H9 (cell line): ENCODE data around the gene ATF6. TPM values are rescaled to one million over a fixed set of nuclear protein-coding genes. Genes with fewer than 3 reads are reported as not detected.
A peak's percentile ranks its signal among the peaks of the same experiment; 100 is the strongest.

Source experiments
- DNase-seq: peaks from one replicate; pipeline ENCODE4 v3.0.0-alpha.2; 2017
- H2AFZ ChIP-seq: one replicate; pipeline ENCODE4 v1.6.1; 2013; ENCODE audit warnings: mild to moderate bottlenecking, low read length, control low read depth, moderate library complexity
- H2AK5ac ChIP-seq: 2 replicates; pipeline ENCODE4 v1.6.1; 2013; ENCODE audit warnings: low read length, control low read depth, mixed read lengths; ENCODE audit not compliant: insufficient read length
- H2BK120ac ChIP-seq: one replicate; pipeline ENCODE4 v1.6.1; 2013; ENCODE audit warnings: low read depth, mild to moderate bottlenecking, low read length, control low read depth, inconsistent platforms; ENCODE audit not compliant: poor library complexity, severe bottlenecking
- H2BK12ac ChIP-seq: 2 replicates; pipeline ENCODE4 v1.6.1; 2013; ENCODE audit warnings: low read length, control low read depth, mixed read lengths, low read depth; ENCODE audit not compliant: insufficient read length
- H2BK15ac ChIP-seq: 2 replicates; pipeline ENCODE4 v1.6.1; 2013; ENCODE audit warnings: low read depth, low read length, control low read depth
- H2BK20ac ChIP-seq: one replicate; pipeline ENCODE4 v1.6.1; 2013; ENCODE audit warnings: low read depth, mild to moderate bottlenecking, low read length, control low read depth, inconsistent platforms; ENCODE audit not compliant: poor library complexity, severe bottlenecking
- H2BK5ac ChIP-seq: 2 replicates; pipeline ENCODE4 v1.6.1; 2013; ENCODE audit warnings: low read length, control low read depth, mixed read lengths; ENCODE audit not compliant: insufficient read length
- H3K14ac ChIP-seq: 2 replicates; pipeline ENCODE4 v1.6.1; 2013; ENCODE audit warnings: low read length, control low read depth; ENCODE audit not compliant: insufficient read depth
- H3K18ac ChIP-seq: 2 replicates; pipeline ENCODE4 v1.6.1; 2013; ENCODE audit warnings: low read depth, mild to moderate bottlenecking, mixed read lengths, low read length, control low read depth; ENCODE audit not compliant: insufficient read length
- H3K23ac ChIP-seq: 2 replicates; pipeline ENCODE4 v1.6.1; 2013; ENCODE audit warnings: low read length, control low read depth, mixed read lengths, low read depth; ENCODE audit not compliant: insufficient read length
- H3K23me2 ChIP-seq: 2 replicates; pipeline ENCODE4 v1.6.1; 2013; ENCODE audit warnings: low read depth, mild to moderate bottlenecking, mixed read lengths, low read length, control low read depth; ENCODE audit not compliant: insufficient read length, poor library complexity, severe bottlenecking
- H3K27ac ChIP-seq: 2 replicates; pipeline ENCODE4 v1.5.1; 2013; ENCODE audit warnings: low read length, control low read depth, mixed read lengths, low read depth; ENCODE audit not compliant: insufficient read length
- H3K27me3 ChIP-seq: 2 replicates; pipeline ENCODE4 v1.6.1; 2013; ENCODE audit warnings: low read length, control low read depth, inconsistent platforms; ENCODE audit not compliant: insufficient read depth
- H3K4ac ChIP-seq: 2 replicates; pipeline ENCODE4 v1.6.1; 2013; ENCODE audit warnings: low read depth, mild to moderate bottlenecking, control low read depth, inconsistent platforms, low read length, moderate library complexity
- H3K4me1 ChIP-seq: 2 replicates; pipeline ENCODE4 v1.6.1; 2013; ENCODE audit warnings: low read length, control low read depth, inconsistent platforms; ENCODE audit not compliant: insufficient read depth
- H3K4me2 ChIP-seq: 2 replicates; pipeline ENCODE4 v1.6.1; 2013; ENCODE audit warnings: low read length, control low read depth, mixed read lengths; ENCODE audit not compliant: insufficient read length, insufficient read depth
- H3K56ac ChIP-seq: 2 replicates; pipeline ENCODE4 v1.6.1; 2013; ENCODE audit warnings: low read depth, mild to moderate bottlenecking, mixed read lengths, low read length, control low read depth; ENCODE audit not compliant: insufficient read length
- H3K79me1 ChIP-seq: 2 replicates; pipeline ENCODE4 v1.6.1; 2013; ENCODE audit warnings: low read depth, mild to moderate bottlenecking, moderate library complexity, low read length, control low read depth, inconsistent platforms; ENCODE audit not compliant: insufficient read depth, poor library complexity, severe bottlenecking
- H3K79me2 ChIP-seq: 2 replicates; pipeline ENCODE4 v1.6.1; 2013; ENCODE audit warnings: low read length, control low read depth, inconsistent platforms; ENCODE audit not compliant: insufficient read depth
- H3K9ac ChIP-seq: 2 replicates; pipeline ENCODE4 v1.6.1; 2013; ENCODE audit warnings: low read length, control low read depth, mixed read lengths; ENCODE audit not compliant: insufficient read length; ENCODE audit errors: extremely low read depth
- H3K9me3 ChIP-seq: one replicate; pipeline ENCODE4 v1.6.1; 2013; ENCODE audit warnings: low read depth, low read length, inconsistent platforms; ENCODE audit not compliant: control insufficient read depth
- H3T11ph ChIP-seq: one replicate; pipeline ENCODE4 v1.6.1; 2013; ENCODE audit warnings: mild to moderate bottlenecking, low read length, control low read depth, inconsistent platforms
- H4K20me1 ChIP-seq: one replicate; pipeline ENCODE4 v1.6.1; 2013; ENCODE audit not compliant: control insufficient read depth, insufficient read length, insufficient read depth
- H4K5ac ChIP-seq: 2 replicates; pipeline ENCODE4 v1.6.1; 2013; ENCODE audit warnings: low read depth, mild to moderate bottlenecking, mixed read lengths, low read length, control low read depth; ENCODE audit not compliant: insufficient read length
- H4K8ac ChIP-seq: replicated peaks from 2 replicates; pipeline ENCODE4 v1.6.1; 2013; ENCODE audit warnings: low read length, control low read depth, mixed read lengths, low read depth; ENCODE audit not compliant: insufficient read length
- H4K91ac ChIP-seq: 2 replicates; pipeline ENCODE4 v1.6.1; 2013; ENCODE audit warnings: low read depth, mild to moderate bottlenecking, moderate library complexity, mixed read lengths, low read length, control low read depth; ENCODE audit not compliant: insufficient read length
- H3K27ac Mint-ChIP-seq, 3 experiments: 2 replicates in 2 of 3; 3 replicates in 1 of 3; pipeline ENCODE4 v1.8.0; 2020 to 2021; ENCODE audit warnings: mixed read lengths in 3 of 3, mild to moderate bottlenecking in 1 of 3, moderate library complexity in 1 of 3
- H3K27me3 Mint-ChIP-seq: 2 replicates; pipeline ENCODE4 v1.8.0; 2021; ENCODE audit warnings: low read depth, mild to moderate bottlenecking, moderate library complexity, mixed read lengths
- H3K36me3 Mint-ChIP-seq, 3 experiments: 2 replicates in 2 of 3; 3 replicates in 1 of 3; pipeline ENCODE4 v1.8.0; 2020 to 2021; ENCODE audit warnings: low read depth in 3 of 3, mixed read lengths in 3 of 3; ENCODE audit not compliant: insufficient read depth in 1 of 3
- H3K4me1 Mint-ChIP-seq, 2 experiments: 2 replicates each; pipeline ENCODE4 v1.8.0; 2020; ENCODE audit warnings: mixed read lengths in 2 of 2
- H3K4me3 Mint-ChIP-seq, 2 experiments: 2 replicates in 1 of 2; 3 replicates in 1 of 2; pipeline ENCODE4 v1.8.0; 2020 to 2021; ENCODE audit warnings: mild to moderate bottlenecking in 2 of 2, mixed read lengths in 2 of 2, moderate library complexity in 1 of 2
- H3K9me3 Mint-ChIP-seq, 2 experiments: 2 replicates in 1 of 2; 3 replicates in 1 of 2; pipeline ENCODE4 v1.8.0; 2020; ENCODE audit warnings: mild to moderate bottlenecking in 2 of 2, mixed read lengths in 2 of 2, moderate library complexity in 1 of 2
- WGBS: extraction: QIAGEN DNeasy Blood & Tissue Kit; methylation state at CpG from one replicate; pipeline ENCODE4 v1.1.7; 2013; ENCODE audit warnings: missing lambda C conversion rate, low lambda C conversion rate, mixed read lengths; ENCODE audit not compliant: insufficient read length; ENCODE audit errors: extremely low coverage; 5-methylcytosine and 5-hydroxymethylcytosine counted together
- total RNA-seq: library from RNA; stranded (reverse); gene quantifications from 2 replicates; pipeline ENCODE4 v1.2.1, GENCODE V29; 2021
- TF ChIP-seq, protein P1 (sequence below): fragments of 200-600 bp; sonication (generic); conservative IDR thresholded peaks from 3 replicates; pipeline ENCODE4 v1.8.0; 2021; ENCODE audit warnings: antibody characterized with exemption, mild to moderate bottlenecking

Gene ATF6
- total RNA-seq, 1 experiment from 2014 or later, result 11.2 TPM

DNA sequence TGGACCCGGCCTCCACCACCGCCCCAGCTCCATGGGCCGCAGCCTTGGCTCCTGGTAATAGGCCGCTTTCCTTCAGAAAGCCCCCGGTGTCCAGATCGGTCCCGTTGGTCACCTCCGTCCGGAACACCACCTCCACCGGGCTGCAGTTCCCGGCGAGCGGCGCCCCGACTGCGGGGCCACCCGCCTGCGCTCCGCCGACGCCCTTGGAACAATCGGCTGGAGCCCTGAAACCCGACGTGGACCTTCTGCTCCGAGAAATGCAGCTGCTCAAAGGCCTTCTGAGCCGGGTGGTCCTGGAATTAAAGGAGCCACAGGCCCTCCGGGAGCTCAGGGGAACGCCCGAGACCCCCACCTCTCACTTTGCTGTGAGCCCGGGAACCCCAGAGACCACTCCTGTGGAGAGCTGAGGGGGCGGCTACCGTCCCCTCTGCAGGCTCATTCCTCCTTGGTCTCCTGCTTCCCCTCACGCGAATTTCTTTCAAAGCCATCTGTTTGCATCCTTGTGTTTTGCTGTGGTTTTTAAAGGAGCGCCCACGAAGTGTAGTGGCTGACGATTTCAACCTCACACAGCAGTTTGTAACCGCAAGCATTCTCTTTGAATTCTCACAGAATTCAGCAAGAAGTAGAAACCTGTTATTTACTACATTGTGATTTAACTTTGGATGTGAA lies 38.7 kb upstream of the ATF6 start:
- Histone ChIP-seq H3K14ac (peak overlapping the region; percentile 88), H3K56ac (no peak overlapping the region), H3K9me3 (no peaks in the 10 kb centered on the region), H3K23ac (no peak overlapping the region), H3K27ac (no peak overlapping the region), H3K23me2 (peaks cover 9% of the 10 kb centered on the region), H2BK5ac (no peak overlapping the region), H3K4me2 (peak overlapping the region; percentile 98), H4K91ac (no peak overlapping the region), H3K27me3 (peaks cover 14% of the 10 kb centered on the region; the same call in 1 of the 2 replicates), H4K5ac (no peak overlapping the region), H3K4ac (no peak overlapping the region), H4K8ac (no peak overlapping the region), H3K79me1 (no peaks in the 10 kb centered on the region), H3T11ph (no peak overlapping the region), H2AK5ac (no peak overlapping the region), H2BK120ac (no peak overlapping the region), H3K79me2 (no peaks in the 10 kb centered on the region), H3K9ac (peak overlapping the region; percentile 75), H2BK20ac (no peak overlapping the region), H4K20me1 (no peaks in the 10 kb centered on the region), H3K4me1 (no peaks in the 10 kb centered on the region; the same call in 1 of the 2 replicates), H2BK12ac (no peak overlapping the region), H2AFZ (no peak overlapping the region), H3K18ac (peak overlapping the region; percentile 86), H2BK15ac (no peak overlapping the region)
- peaks cover 15 to 30% of the 10 kb centered on the region in 2 experiments for H3K4me1 Mint-ChIP-seq
- DNase-seq, result no peak
- no peak overlapping the region; a peak in 1 of 7 replicates for H3K27ac Mint-ChIP-seq
- H3K27me3 Mint-ChIP-seq, result peaks cover 68% of the 10 kb centered on the region
- H3K9me3 Mint-ChIP-seq, result no peaks in the 10 kb centered on the region
- TF ChIP-seq, protein P1, sequence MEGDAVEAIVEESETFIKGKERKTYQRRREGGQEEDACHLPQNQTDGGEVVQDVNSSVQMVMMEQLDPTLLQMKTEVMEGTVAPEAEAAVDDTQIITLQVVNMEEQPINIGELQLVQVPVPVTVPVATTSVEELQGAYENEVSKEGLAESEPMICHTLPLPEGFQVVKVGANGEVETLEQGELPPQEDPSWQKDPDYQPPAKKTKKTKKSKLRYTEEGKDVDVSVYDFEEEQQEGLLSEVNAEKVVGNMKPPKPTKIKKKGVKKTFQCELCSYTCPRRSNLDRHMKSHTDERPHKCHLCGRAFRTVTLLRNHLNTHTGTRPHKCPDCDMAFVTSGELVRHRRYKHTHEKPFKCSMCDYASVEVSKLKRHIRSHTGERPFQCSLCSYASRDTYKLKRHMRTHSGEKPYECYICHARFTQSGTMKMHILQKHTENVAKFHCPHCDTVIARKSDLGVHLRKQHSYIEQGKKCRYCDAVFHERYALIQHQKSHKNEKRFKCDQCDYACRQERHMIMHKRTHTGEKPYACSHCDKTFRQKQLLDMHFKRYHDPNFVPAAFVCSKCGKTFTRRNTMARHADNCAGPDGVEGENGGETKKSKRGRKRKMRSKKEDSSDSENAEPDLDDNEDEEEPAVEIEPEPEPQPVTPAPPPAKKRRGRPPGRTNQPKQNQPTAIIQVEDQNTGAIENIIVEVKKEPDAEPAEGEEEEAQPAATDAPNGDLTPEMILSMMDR, result no peak
- H3K36me3 Mint-ChIP-seq, result peaks cover 0 to 2% (median 0%) of the 10 kb centered on the region in 3 experiments; a peak in 2 of 7 replicates
- no CpG with 5 or more reads among the region's 38 CpGs for WGBS
- H3K4me3 Mint-ChIP-seq, result peak overlapping the region; percentile 78 to 92
